Vagina (tissue), 2 donors: ENCODE measurements around the gene AGPAT4.

Experiments
- CTCF ChIP-seq, 3 experiments: fragments of 450-650 bp in 2 of 3; fragments of 200-600 bp in 1 of 3; sonication (generic) in 1 of 3; IDR thresholded peaks; one replicate each; pipeline ENCODE4 v1.5.1; 2017 to 2019; ENCODE audit warnings: antibody characterized with exemption in 3 of 3, mild to moderate bottlenecking in 2 of 3, moderate library complexity in 2 of 3
- POLR2A ChIP-seq, 2 donors: fragments of 450-650 bp; IDR thresholded peaks; one replicate each; pipeline ENCODE4 v1.6.1; 2017; ENCODE audit warnings: antibody characterized with exemption in 2 of 2, mild to moderate bottlenecking in 2 of 2, moderate library complexity in 2 of 2

DNA sequence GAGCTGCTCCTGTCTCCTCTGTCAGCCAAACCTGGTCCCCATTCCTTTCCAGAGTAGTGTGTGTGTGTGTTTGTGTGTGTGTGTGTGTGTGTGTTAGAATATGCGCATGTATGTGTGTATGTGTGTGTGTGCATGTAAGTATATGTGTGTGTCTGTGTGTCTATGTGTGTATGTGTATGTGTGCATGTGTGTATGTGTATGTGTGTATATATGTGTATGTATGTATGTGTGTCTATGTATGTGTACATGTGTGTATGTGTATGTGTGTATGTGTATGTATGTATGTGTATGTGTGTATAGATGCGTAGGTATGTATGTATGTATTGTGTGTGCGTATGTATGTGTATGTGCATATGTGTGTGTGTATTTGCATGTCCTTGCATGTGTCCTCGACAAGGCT, 79.5 kb downstream of the AGPAT4 start:
- TF ChIP-seq CTCF (IDR thresholded peaks at IDR 0.05), result no peak
- no peak for TF ChIP-seq POLR2A (IDR thresholded peaks at IDR 0.05)
